Loucy (cell line): ENCODE measurements around the gene OR51A7.

Experiments
- CTCF ChIP-seq: fragments of 200-600 bp; sonication (generic); conservative IDR thresholded peaks from 2 replicates; pipeline ENCODE4 v1.5.1; 2014; ENCODE audit warnings: mild to moderate bottlenecking, antibody characterized with exemption, low read length
- EZH2phosphoT487 ChIP-seq: fragments of 200-600 bp; IDR thresholded peaks from 2 replicates; pipeline ENCODE4 v1.6.1; 2018; ENCODE audit warnings: antibody characterized with exemption, mild to moderate bottlenecking, moderate library complexity, borderline replicate concordance

DNA sequence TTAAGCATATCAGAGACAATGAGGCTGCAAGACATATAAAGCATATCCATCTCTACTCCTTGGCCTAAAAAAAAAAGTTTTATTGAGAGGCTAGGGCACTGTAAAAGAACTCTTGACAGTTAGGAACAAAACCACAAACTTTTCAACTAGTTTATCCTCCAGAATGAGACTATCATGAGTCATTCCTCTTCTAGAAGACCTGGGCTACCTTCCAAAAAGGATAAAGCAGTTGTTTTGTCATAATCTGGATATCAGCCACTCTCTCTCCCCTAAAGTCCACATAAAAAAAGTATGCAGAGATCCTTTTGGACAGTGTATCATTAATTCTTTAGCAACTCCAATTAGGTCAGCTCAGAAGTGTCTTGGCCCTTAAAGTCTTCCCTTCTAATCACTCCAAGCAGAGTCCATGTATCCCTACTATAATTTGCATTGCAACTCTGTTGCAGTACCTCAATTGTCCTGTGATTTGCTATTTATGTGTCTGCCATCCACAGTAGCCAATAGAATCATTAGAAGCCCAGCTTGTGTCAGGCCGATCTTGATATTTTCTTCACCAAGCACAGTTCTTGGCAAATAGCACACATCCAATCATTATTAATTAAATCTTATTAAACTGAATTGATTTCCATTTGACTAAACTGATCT is 11.5 kb upstream of the OR51A7 start:
- TF ChIP-seq CTCF, result no peak
- no peak for TF ChIP-seq EZH2phosphoT487
